ENCODE measurements around the gene ZNF76.

DNA sequence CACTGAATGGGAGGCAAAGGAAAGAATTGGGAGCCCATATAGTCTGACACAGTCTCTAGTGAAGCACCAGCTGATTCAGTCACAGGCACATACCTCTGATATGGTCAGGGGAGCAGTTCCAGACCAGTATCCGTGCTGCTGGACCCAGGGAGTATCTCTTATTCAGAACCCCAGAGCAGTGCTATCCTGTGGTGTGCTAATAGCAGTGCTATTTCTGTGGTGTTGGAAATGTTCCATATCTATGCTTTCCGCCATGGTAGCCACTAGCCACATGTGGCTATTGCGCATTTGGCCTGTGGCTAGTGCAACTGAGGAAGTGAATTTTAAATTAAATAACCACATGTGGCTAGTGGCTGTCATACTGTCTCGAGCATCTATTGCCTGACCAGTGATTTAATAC is 34.8 kb upstream of the ZNF76 start:
- TF ChIP-seq POLR2AphosphoS5 (IDR thresholded peaks at IDR 0.05; ENCODE audit: borderline replicate concordance, low read depth, low read length) (no peak), EZH2 (IDR thresholded peaks at IDR 0.05) (no peak), FOXP2 (optimal IDR thresholded peaks at IDR 0.05; ENCODE audit: control extremely low read depth, extremely low read length, insufficient read depth) (no peak)
